Ishikawa (cell line): Measurements from ENCODE around the gene RICTOR.

Source experiments
- CEBPB ChIP-seq: IDR thresholded peaks from 2 replicates; pipeline ENCODE4 v1.6.1; 2012
- EP300 ChIP-seq: IDR thresholded peaks from 2 replicates; pipeline ENCODE4 v1.6.1; 2012; ENCODE audit warnings: borderline replicate concordance
- NFIC ChIP-seq: IDR thresholded peaks from 2 replicates; pipeline ENCODE4 v1.6.1; 2012
- RAD21 ChIP-seq: IDR thresholded peaks from 2 replicates; pipeline ENCODE4 v1.6.1; 2012; ENCODE audit warnings: low read depth
- REST ChIP-seq: IDR thresholded peaks from 2 replicates; pipeline ENCODE4 v1.6.1; 2012; ENCODE audit warnings: low read depth, mild to moderate bottlenecking
- TAF1 ChIP-seq: IDR thresholded peaks from 2 replicates; pipeline ENCODE4 v1.6.1; 2012; ENCODE audit warnings: low read depth, mild to moderate bottlenecking
- TEAD4 ChIP-seq: IDR thresholded peaks from 2 replicates; pipeline ENCODE4 v1.6.1; 2012
- YY1 ChIP-seq: IDR thresholded peaks from 2 replicates; pipeline ENCODE4 v1.6.1; 2012; ENCODE audit warnings: low read depth

GRCh38 chr5:38985909-38986452 is 88.2 kb downstream of the RICTOR start:
- TF ChIP-seq REST, result no peak
- no peak for TF ChIP-seq YY1
- TF ChIP-seq RAD21, result no peak
- TF ChIP-seq CEBPB, result no peak
- no peak for TF ChIP-seq EP300
- TF ChIP-seq TEAD4, result no peak
- TF ChIP-seq NFIC, result no peak
- no peak for TF ChIP-seq TAF1
